CD14-positive monocyte (primary cell): Measurements from ENCODE around the gene MGAT5. TPM values are rescaled to one million over a fixed set of nuclear protein-coding genes. Genes with fewer than 3 reads are reported as not detected.

Source experiments
- DNase-seq, 3 donors: peaks; one replicate each; pipeline ENCODE4 v3.0.0-alpha.2; 2011 to 2022
- H2AFZ ChIP-seq: 2 replicates; pipeline ENCODE4 v1.6.0; 2012; ENCODE audit warnings: mild to moderate bottlenecking, low read depth, low read length, inconsistent platforms; ENCODE audit not compliant: insufficient read depth, poor library complexity, severe bottlenecking
- H3K27ac ChIP-seq, 2 donors: 1 replicate in 1 of 2; 2 replicates in 1 of 2; pipeline ENCODE4 v1.5.1; 2012 to 2013; ENCODE audit warnings: low read length in 2 of 2, control low read depth in 1 of 2, inconsistent platforms in 1 of 2, low read depth in 1 of 2, mild to moderate bottlenecking in 1 of 2
- H3K27me3 ChIP-seq, 2 donors: one replicate each; pipeline versions ENCODE4 v1.6.0 to v1.6.1; 2011 to 2013; ENCODE audit warnings: low read length in 2 of 2; ENCODE audit not compliant: control insufficient read depth in 2 of 2, insufficient read depth in 2 of 2
- H3K36me3 ChIP-seq, 2 donors: replicated peaks in 1 of 2; 1 replicate in 1 of 2; 2 replicates in 1 of 2; pipeline versions ENCODE4 v1.5.1 to v1.6.1; 2012 to 2013; ENCODE audit warnings: low read length in 2 of 2, control low read depth in 1 of 2, inconsistent platforms in 1 of 2, mild to moderate bottlenecking in 1 of 2; ENCODE audit not compliant: insufficient read depth in 2 of 2, control insufficient read depth in 1 of 2
- H3K4me1 ChIP-seq, 2 donors: 1 replicate in 1 of 2; 2 replicates in 1 of 2; pipeline versions ENCODE4 v1.5.1 to v1.6.1; 2012 to 2013; ENCODE audit warnings: low read length in 2 of 2, control low read depth in 1 of 2, inconsistent platforms in 1 of 2, mild to moderate bottlenecking in 1 of 2, moderate library complexity in 1 of 2; ENCODE audit not compliant: insufficient read depth in 2 of 2, control insufficient read depth in 1 of 2
- H3K4me2 ChIP-seq: replicated peaks from 2 replicates; pipeline ENCODE3; 2012; ENCODE audit warnings: low read length, moderate library complexity, mild to moderate bottlenecking; ENCODE audit not compliant: poor library complexity, severe bottlenecking; ENCODE audit errors: extremely low read depth
- H3K4me3 ChIP-seq, 3 experiments: fragments of 200-600 bp in 1 of 3; sonication (generic) in 1 of 3; replicated peaks in 1 of 3; 1 replicate in 2 of 3; 2 replicates in 1 of 3; pipeline ENCODE4 v1.5.1; 2011 to 2013; ENCODE audit warnings: low read length in 3 of 3, mild to moderate bottlenecking in 3 of 3, control low read depth in 2 of 3, low read depth in 2 of 3, inconsistent platforms in 1 of 3, moderate library complexity in 1 of 3
- H3K79me2 ChIP-seq: 2 replicates; pipeline ENCODE4 v1.6.0; 2012; ENCODE audit warnings: mild to moderate bottlenecking, control low read depth, inconsistent platforms, low read length, moderate library complexity; ENCODE audit not compliant: insufficient read depth
- H3K9ac ChIP-seq: 2 replicates; pipeline ENCODE4 v1.6.0; 2017; ENCODE audit warnings: low read length, mild to moderate bottlenecking; ENCODE audit not compliant: insufficient read depth, poor library complexity, severe bottlenecking
- H3K9me3 ChIP-seq, 2 donors: replicated peaks in 1 of 2; 1 replicate in 1 of 2; 2 replicates in 1 of 2; pipeline versions ENCODE4 v1.5.1 to v1.6.1; 2012 to 2013; ENCODE audit warnings: low read length in 2 of 2, control low read depth in 1 of 2; ENCODE audit not compliant: control insufficient read depth in 1 of 2, insufficient read depth in 1 of 2
- H4K20me1 ChIP-seq: 2 replicates; pipeline ENCODE4 v1.6.0; 2012; ENCODE audit warnings: mild to moderate bottlenecking, low read length, control low read depth, moderate library complexity; ENCODE audit not compliant: insufficient read depth
- H3K27ac Mint-ChIP-seq, 7 donors: one replicate each; pipeline ENCODE4 v1.8.0; 2020; ENCODE audit warnings: mild to moderate bottlenecking in 7 of 7, mixed read lengths in 7 of 7, moderate library complexity in 6 of 7, inconsistent platforms in 2 of 7
- H3K27me3 Mint-ChIP-seq, 3 donors: one replicate each; pipeline ENCODE4 v1.8.0; 2021 to 2022; ENCODE audit warnings: low read depth in 3 of 3, mild to moderate bottlenecking in 3 of 3, mixed read lengths in 3 of 3, moderate library complexity in 3 of 3, inconsistent platforms in 1 of 3
- H3K36me3 Mint-ChIP-seq, 2 donors: one replicate each; pipeline ENCODE4 v1.8.0; 2020; ENCODE audit warnings: mixed read lengths in 2 of 2, inconsistent platforms in 1 of 2, mild to moderate bottlenecking in 1 of 2
- H3K4me1 Mint-ChIP-seq: one replicate; pipeline ENCODE4 v1.8.0; 2020; ENCODE audit warnings: mild to moderate bottlenecking, mixed read lengths
- H3K4me3 Mint-ChIP-seq, 2 donors: one replicate each; pipeline ENCODE4 v1.8.0; 2020; ENCODE audit warnings: mild to moderate bottlenecking in 2 of 2, mixed read lengths in 2 of 2, moderate library complexity in 1 of 2
- H3K9me3 Mint-ChIP-seq, 7 donors: one replicate each; pipeline ENCODE4 v1.8.0; 2020 to 2022; ENCODE audit warnings: mixed read lengths in 7 of 7, mild to moderate bottlenecking in 6 of 7, moderate library complexity in 6 of 7, inconsistent platforms in 2 of 7
- WGBS: methylation state at CpG from one replicate; pipeline ENCODE4 v1.1.5; 2013; ENCODE audit warnings: missing lambda C conversion rate; ENCODE audit not compliant: insufficient coverage; 5-methylcytosine and 5-hydroxymethylcytosine counted together
- intact Hi-C, 2 donors: fragments of 100-400 bp; cut with micrococcal nuclease; formaldehyde crosslinking; loops; one replicate each; pipeline versions ENCODE4 v1.15.0 to v1.15.1; 2023
- polyA plus RNA-seq, 3 donors: library from polyadenylated mRNA; depleted of rRNA in 1 of 3; unstranded in 2 of 3; stranded (reverse) in 1 of 3; fragments of 300-500 nt in 2 of 3; fragments of >200 nt in 1 of 3; fragmentation: Illumina TruSeq in 2 of 3; gene quantifications; 1 replicate in 2 of 3; 2 replicates in 1 of 3; pipeline ENCODE4 v1.2.3, GENCODE V29; 2012 to 2021
- TF ChIP-seq, protein P1 (sequence below): fragments of 200-600 bp; IDR thresholded peaks from one replicate; pipeline ENCODE4 v1.8.0; 2022; ENCODE audit warnings: antibody characterized with exemption, mild to moderate bottlenecking

Gene MGAT5
- polyA plus RNA-seq, 3 donors = 1.9 to 6.6 (median 2.4) TPM

DNA sequence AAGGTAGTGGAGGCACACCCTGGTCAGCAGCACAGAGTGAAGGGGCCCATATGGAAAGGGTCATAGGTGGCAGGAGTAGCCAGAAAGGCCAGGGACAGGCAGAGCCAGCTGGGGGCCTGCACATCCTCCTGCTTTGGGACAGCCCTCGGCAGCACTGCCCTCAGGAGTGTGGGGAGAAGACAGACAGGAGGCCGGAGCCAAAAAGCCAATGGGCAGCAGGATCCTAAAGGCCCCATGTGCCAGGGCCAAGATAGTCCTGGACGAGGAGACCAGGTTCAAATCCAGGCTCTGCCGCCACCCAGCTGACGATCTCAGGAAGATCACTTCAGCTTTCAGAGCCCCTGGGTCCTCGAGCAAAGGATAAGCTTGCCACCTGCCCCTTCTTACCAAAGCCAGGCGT, 244.8 kb downstream of the MGAT5 start:
- no peak overlapping the region for H3K27ac Mint-ChIP-seq

DNA sequence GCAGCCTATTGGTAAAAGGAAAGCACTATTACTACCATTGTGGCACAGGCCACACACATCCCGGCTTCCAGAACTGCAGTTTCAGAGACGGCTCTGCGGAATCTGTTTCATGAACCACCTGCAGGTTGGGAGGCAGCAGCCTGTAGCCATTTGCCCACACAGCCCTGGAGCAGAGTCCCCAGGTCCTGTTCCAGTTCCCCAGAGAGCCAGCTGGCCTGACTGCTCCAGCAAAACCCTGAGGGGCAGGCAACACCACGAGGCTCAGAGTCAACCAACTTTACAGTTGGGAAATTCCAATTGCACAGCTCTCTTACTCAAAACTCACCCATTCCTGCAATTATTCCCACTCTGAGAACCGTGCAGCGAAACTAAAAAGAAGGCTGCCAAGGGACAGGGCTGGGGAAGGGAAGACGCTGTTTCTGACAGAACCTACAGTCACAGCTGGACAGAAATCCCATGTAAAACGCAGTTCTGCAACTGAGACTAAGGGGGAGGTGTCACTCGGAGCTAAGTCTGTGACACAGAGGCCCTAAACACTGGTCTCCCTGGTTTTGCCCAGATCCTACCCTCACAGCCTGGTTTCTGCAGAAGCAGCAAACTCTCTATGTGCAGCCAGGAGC, 245.5 kb downstream of the MGAT5 start:
- Histone ChIP-seq H2AFZ (no peak overlapping the region), H4K20me1 (no peaks in the 10 kb centered on the region), H3K9ac (no peak overlapping the region), H3K9me3 (no peaks in the 10 kb centered on the region), H3K27ac (no peak overlapping the region), H3K4me3 (no peak overlapping the region), H3K79me2 (no peaks in the 10 kb centered on the region), H3K36me3 (no peaks in the 10 kb centered on the region), H3K4me2 (no peak overlapping the region), H3K27me3 (no peaks in the 10 kb centered on the region), H3K4me1 (no peaks in the 10 kb centered on the region)
- Mint-ChIP-seq H3K9me3 (peaks cover 0 to 3% (median 0%) of the 10 kb centered on the region in 7 donors), H3K27ac (no peak overlapping the region), H3K36me3 (no peaks in the 10 kb centered on the region), H3K4me3 (no peak overlapping the region), H3K27me3 (no peaks in the 10 kb centered on the region), H3K4me1 (no peaks in the 10 kb centered on the region)
- TF ChIP-seq, protein P1, sequence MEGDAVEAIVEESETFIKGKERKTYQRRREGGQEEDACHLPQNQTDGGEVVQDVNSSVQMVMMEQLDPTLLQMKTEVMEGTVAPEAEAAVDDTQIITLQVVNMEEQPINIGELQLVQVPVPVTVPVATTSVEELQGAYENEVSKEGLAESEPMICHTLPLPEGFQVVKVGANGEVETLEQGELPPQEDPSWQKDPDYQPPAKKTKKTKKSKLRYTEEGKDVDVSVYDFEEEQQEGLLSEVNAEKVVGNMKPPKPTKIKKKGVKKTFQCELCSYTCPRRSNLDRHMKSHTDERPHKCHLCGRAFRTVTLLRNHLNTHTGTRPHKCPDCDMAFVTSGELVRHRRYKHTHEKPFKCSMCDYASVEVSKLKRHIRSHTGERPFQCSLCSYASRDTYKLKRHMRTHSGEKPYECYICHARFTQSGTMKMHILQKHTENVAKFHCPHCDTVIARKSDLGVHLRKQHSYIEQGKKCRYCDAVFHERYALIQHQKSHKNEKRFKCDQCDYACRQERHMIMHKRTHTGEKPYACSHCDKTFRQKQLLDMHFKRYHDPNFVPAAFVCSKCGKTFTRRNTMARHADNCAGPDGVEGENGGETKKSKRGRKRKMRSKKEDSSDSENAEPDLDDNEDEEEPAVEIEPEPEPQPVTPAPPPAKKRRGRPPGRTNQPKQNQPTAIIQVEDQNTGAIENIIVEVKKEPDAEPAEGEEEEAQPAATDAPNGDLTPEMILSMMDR = no peak
- intact Hi-C loops = no loop called here
- DNase-seq = no peak
- 74% methylated on average over 5 of the region's 9 CpGs for WGBS

More for the DNA sequence above, 244.8 kb downstream of the MGAT5 start:
- WGBS = 92% methylated on average over 5 of the region's 7 CpGs
- Histone ChIP-seq H3K4me3 (no peak overlapping the region), H3K4me2 (no peak overlapping the region), H3K27me3 (no peaks in the 10 kb centered on the region), H3K9me3 (no peaks in the 10 kb centered on the region), H4K20me1 (no peaks in the 10 kb centered on the region), H3K36me3 (no peaks in the 10 kb centered on the region), H2AFZ (no peak overlapping the region), H3K27ac (no peak overlapping the region), H3K9ac (no peak overlapping the region), H3K4me1 (no peaks in the 10 kb centered on the region), H3K79me2 (no peaks in the 10 kb centered on the region)
- intact Hi-C loops = no loop called here
- TF ChIP-seq, protein P1 = no peak
- peaks cover 0 to 3% (median 0%) of the 10 kb centered on the region in 7 donors for H3K9me3 Mint-ChIP-seq
- no peak overlapping the region for H3K4me3 Mint-ChIP-seq
- DNase-seq = no peak
- H3K4me1 Mint-ChIP-seq = no peaks in the 10 kb centered on the region
- H3K27me3 Mint-ChIP-seq = no peaks in the 10 kb centered on the region
- no peaks in the 10 kb centered on the region for H3K36me3 Mint-ChIP-seq
